Measurements from ENCODE around the gene TSHB.

DNA sequence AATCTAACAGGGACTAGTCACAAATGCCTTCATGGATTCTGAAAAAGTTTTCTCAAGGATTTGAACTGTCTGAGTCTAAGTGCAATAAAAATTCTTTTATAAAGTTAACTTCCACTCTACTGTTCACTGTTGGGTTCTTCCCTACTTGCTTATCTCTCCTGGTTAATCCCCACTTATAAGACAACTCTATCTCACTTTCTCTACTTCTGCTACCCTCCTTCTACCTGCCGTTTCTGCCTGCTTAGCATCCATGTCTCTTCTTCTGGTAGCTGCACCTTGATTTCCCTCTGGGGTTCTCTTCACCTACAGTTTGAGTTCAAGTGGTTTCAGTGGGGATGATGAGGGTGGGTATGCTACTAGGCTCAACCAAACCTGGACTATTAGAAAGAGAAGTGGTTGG is 6.0 kb downstream of the TSHB start:
- TF ChIP-seq, protein P1, sequence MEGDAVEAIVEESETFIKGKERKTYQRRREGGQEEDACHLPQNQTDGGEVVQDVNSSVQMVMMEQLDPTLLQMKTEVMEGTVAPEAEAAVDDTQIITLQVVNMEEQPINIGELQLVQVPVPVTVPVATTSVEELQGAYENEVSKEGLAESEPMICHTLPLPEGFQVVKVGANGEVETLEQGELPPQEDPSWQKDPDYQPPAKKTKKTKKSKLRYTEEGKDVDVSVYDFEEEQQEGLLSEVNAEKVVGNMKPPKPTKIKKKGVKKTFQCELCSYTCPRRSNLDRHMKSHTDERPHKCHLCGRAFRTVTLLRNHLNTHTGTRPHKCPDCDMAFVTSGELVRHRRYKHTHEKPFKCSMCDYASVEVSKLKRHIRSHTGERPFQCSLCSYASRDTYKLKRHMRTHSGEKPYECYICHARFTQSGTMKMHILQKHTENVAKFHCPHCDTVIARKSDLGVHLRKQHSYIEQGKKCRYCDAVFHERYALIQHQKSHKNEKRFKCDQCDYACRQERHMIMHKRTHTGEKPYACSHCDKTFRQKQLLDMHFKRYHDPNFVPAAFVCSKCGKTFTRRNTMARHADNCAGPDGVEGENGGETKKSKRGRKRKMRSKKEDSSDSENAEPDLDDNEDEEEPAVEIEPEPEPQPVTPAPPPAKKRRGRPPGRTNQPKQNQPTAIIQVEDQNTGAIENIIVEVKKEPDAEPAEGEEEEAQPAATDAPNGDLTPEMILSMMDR (IDR thresholded peaks at IDR 0.05; ENCODE audit: low read depth, low read length), result no peak
- no peak for TF ChIP-seq EZH2phosphoT487 (IDR thresholded peaks at IDR 0.05; ENCODE audit: low read depth)
